Stomach (tissue), 4 donors: ENCODE data around the gene LIPH.

Source experiments
- CTCF ChIP-seq, 7 experiments: fragments of 450-650 bp in 4 of 7; fragments of 200-600 bp in 3 of 7; sonication (generic) in 3 of 7; IDR thresholded peaks; one replicate each; pipeline ENCODE4 v1.5.1; 2016 to 2019; ENCODE audit warnings: antibody characterized with exemption in 7 of 7, control low read depth in 2 of 7, mild to moderate bottlenecking in 1 of 7
- POLR2A ChIP-seq, 4 donors: fragments of 450-650 bp; IDR thresholded peaks; one replicate each; pipeline ENCODE4 v1.6.1; 2016; ENCODE audit warnings: antibody characterized with exemption in 4 of 4, control low read depth in 2 of 4, mild to moderate bottlenecking in 1 of 4, moderate library complexity in 1 of 4

DNA sequence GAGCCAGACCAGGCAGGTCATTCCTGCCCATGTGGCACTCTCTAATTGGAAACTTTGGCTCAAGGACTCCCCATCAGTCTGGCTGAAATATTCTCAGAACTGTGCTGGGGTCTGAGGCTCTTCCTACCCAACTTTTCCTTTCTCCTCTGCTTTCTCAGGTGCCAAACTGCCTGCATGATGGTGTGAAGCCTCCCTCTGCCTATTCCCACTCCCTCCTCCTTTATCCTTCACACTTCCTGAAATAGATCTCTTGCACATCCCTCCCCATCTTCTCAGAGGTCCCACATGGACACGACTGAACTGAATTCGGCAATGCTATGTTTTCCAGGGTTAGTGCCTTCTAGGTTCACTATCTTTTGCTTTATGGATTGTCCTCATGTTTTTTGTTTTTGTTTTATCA, 12.5 kb downstream of the LIPH start:
- no peak for TF ChIP-seq POLR2A (IDR thresholded peaks at IDR 0.05)
- TF ChIP-seq CTCF (IDR thresholded peaks at IDR 0.05), result no peak
